ENCODE results near the gene SCG5.

DNA sequence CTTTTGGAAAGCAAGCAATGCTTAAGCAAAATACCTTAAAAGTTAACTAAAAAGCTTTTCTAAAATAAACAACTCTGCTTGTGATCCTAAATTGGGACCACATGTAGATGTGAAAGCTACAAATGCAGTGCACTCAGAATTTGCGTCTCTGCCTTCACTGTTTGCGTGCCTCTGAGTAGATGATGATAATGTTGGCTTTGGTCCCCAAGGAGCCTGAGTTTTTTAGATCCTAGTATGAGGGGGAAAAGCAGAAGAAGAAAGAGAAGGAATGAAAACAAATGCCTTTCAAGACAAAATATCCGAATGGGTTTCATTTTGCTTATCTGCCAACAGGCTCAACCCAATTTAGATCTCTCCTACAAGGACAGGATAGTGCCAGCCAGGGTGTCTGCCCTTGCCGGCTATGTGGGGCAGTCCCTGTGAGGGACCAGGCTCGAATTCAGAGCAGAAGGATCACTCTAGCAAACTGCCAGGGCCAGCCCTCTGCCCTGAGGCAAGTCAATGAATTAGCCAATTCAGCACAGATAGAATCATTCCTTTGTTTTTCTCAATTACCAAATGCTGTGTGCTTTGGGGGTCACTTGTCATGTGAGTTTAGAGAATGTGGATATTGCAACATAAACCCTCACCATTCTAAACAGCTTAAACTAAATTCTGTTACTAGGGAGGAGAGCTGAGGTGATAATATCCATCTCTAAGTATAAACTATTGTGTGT lies 28.5 kb downstream of the SCG5 start:
- no peak for TF ChIP-seq FOXM1 (IDR thresholded peaks at IDR 0.05; ENCODE audit: borderline replicate concordance, low read depth)
- no peak for TF ChIP-seq REST (IDR thresholded peaks at IDR 0.05; ENCODE audit: low read depth)
- no peak for TF ChIP-seq TAF1 (IDR thresholded peaks at IDR 0.05; ENCODE audit: low read depth)
- no peak for TF ChIP-seq EP300 (IDR thresholded peaks at IDR 0.05; ENCODE audit: borderline replicate concordance)
- TF ChIP-seq CEBPB (IDR thresholded peaks at IDR 0.05): no peak
